ENCODE results near the gene KITLG. TPM values are rescaled to one million over a fixed set of nuclear protein-coding genes. Genes with fewer than 3 reads are reported as not detected.
"Not testable (repeated sequence)": the region's sequence is repeated elsewhere in the genome, so short reads cannot be mapped to it uniquely, and the experiment has no call there.

KITLG gene
- total and polyA plus RNA-seq, 2 experiments from 2014 or later = 4.3 to 30.4 TPM

DNA sequence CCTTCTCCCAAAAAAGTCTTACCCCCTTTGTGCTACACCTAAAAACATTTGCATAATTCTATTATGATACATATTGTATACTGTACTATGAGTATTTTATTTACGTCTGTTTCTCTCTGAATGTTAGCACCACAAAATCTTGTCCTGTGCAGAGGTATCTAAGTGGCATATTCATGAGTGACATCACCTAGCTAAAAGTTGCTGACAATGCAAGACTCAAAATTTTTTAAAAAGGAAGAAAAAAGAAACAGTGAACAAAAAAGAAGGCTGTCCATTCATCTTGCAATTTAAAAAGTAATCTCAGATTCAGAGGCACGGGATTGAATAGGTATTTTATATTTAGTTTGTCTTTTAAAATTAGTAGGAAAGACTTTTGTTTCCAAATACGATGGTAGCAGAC is 69.4 kb downstream of the KITLG start:
- Histone ChIP-seq H3K27ac (no peak overlapping the region), H3K9me3 (ENCODE audit: low read depth) (no peaks in the 10 kb centered on the region), H3K4me3 (no peak overlapping the region), H3K9me2 (replicated peaks; ENCODE audit: insufficient read depth) (no peaks in the 10 kb centered on the region), H3K4me2 (no peak overlapping the region), H3K79me2 (no peaks in the 10 kb centered on the region), H2AFZ (no peak overlapping the region), H3K36me3 (replicated peaks; ENCODE audit: insufficient read depth, low read depth) (no peaks in the 10 kb centered on the region), H4K20me1 (ENCODE audit: insufficient read depth, poor library complexity, severe bottlenecking) (no peaks in the 10 kb centered on the region), H3K27me3 (no peaks in the 10 kb centered on the region), H3K4me1 (ENCODE audit: insufficient read depth) (no peaks in the 10 kb centered on the region)
- TF ChIP-seq, protein P1, sequence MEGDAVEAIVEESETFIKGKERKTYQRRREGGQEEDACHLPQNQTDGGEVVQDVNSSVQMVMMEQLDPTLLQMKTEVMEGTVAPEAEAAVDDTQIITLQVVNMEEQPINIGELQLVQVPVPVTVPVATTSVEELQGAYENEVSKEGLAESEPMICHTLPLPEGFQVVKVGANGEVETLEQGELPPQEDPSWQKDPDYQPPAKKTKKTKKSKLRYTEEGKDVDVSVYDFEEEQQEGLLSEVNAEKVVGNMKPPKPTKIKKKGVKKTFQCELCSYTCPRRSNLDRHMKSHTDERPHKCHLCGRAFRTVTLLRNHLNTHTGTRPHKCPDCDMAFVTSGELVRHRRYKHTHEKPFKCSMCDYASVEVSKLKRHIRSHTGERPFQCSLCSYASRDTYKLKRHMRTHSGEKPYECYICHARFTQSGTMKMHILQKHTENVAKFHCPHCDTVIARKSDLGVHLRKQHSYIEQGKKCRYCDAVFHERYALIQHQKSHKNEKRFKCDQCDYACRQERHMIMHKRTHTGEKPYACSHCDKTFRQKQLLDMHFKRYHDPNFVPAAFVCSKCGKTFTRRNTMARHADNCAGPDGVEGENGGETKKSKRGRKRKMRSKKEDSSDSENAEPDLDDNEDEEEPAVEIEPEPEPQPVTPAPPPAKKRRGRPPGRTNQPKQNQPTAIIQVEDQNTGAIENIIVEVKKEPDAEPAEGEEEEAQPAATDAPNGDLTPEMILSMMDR (IDR thresholded peaks at IDR 0.05; ENCODE audit: poor library complexity) = no peak
- TF ChIP-seq EZH2phosphoT487 (IDR thresholded peaks at IDR 0.05; ENCODE audit: low read depth, severe bottlenecking, unreplicated experiment) = no peak
- TF ChIP-seq EZH2 (IDR thresholded peaks at IDR 0.05; ENCODE audit: borderline replicate concordance) = no peak
- WGBS (ENCODE audit: low lambda C conversion rate, missing lambda C conversion rate) = 98% methylated on average over 3 of the region's 3 CpGs
- DNase-seq (ENCODE audit: low spot score) = no peak

GRCh38 chr12:88509851-88510250 is 70.4 kb downstream of the KITLG start:
- Histone ChIP-seq H3K9me2 (replicated peaks; ENCODE audit: insufficient read depth) (no peaks in the 10 kb centered on the region), H3K9me3 (ENCODE audit: low read depth) (no peaks in the 10 kb centered on the region), H2AFZ (no peak overlapping the region), H4K20me1 (ENCODE audit: insufficient read depth, poor library complexity, severe bottlenecking) (no peaks in the 10 kb centered on the region), H3K4me3 (no peak overlapping the region), H3K36me3 (replicated peaks; ENCODE audit: insufficient read depth, low read depth) (no peaks in the 10 kb centered on the region), H3K79me2 (no peaks in the 10 kb centered on the region), H3K27ac (no peak overlapping the region), H3K27me3 (no peaks in the 10 kb centered on the region), H3K4me1 (ENCODE audit: insufficient read depth) (no peaks in the 10 kb centered on the region), H3K4me2 (no peak overlapping the region)
- 95% methylated on average over 2 of the region's 2 CpGs for WGBS (ENCODE audit: low lambda C conversion rate, missing lambda C conversion rate)
- DNase-seq (ENCODE audit: low spot score) = no peak
- TF ChIP-seq, protein P1 (IDR thresholded peaks at IDR 0.05; ENCODE audit: poor library complexity) = no peak
- TF ChIP-seq EZH2 (IDR thresholded peaks at IDR 0.05; ENCODE audit: borderline replicate concordance) (no peak), EZH2phosphoT487 (IDR thresholded peaks at IDR 0.05; ENCODE audit: low read depth, severe bottlenecking, unreplicated experiment) (no peak)

- Histone ChIP-seq H2AFZ (no peak overlapping the region), H3K36me3 (replicated peaks; ENCODE audit: insufficient read depth, low read depth) (no peaks in the 10 kb centered on the region), H4K20me1 (ENCODE audit: insufficient read depth, poor library complexity, severe bottlenecking) (no peaks in the 10 kb centered on the region), H3K27ac (no peak overlapping the region), H3K9me3 (ENCODE audit: low read depth) (no peaks in the 10 kb centered on the region), H3K79me2 (no peaks in the 10 kb centered on the region), H3K27me3 (no peaks in the 10 kb centered on the region), H3K4me2 (no peak overlapping the region), H3K4me1 (ENCODE audit: insufficient read depth) (no peaks in the 10 kb centered on the region), H3K4me3 (no peak overlapping the region), H3K9me2 (replicated peaks; ENCODE audit: insufficient read depth) (no peaks in the 10 kb centered on the region)
- no peak for DNase-seq (ENCODE audit: low spot score)
- 96% methylated on average over 5 of the region's 5 CpGs for WGBS (ENCODE audit: low lambda C conversion rate, missing lambda C conversion rate)
- no peak for TF ChIP-seq EZH2phosphoT487 (IDR thresholded peaks at IDR 0.05; ENCODE audit: low read depth, severe bottlenecking, unreplicated experiment)
Observed at GRCh38 chr12:88509347-88509746, 70.9 kb downstream of the KITLG start.

- not testable (repeated sequence) for H3K4me3 ChIP-seq; DNase-seq (ENCODE audit: low spot score); H3K27me3 ChIP-seq; H4K20me1 ChIP-seq (ENCODE audit: insufficient read depth, poor library complexity, severe bottlenecking); H3K4me1 ChIP-seq (ENCODE audit: insufficient read depth); H3K9me2 ChIP-seq (replicated peaks; ENCODE audit: insufficient read depth); H3K36me3 ChIP-seq (replicated peaks; ENCODE audit: insufficient read depth, low read depth); H3K27ac ChIP-seq; H3K4me2 ChIP-seq; H3K79me2 ChIP-seq; H3K9me3 ChIP-seq (ENCODE audit: low read depth); H2AFZ ChIP-seq
- 96% methylated on average over 12 of the region's 12 CpGs for WGBS (ENCODE audit: low lambda C conversion rate, missing lambda C conversion rate)
Observed at GRCh38 chr12:88507851-88508250, 72.4 kb downstream of the KITLG start.
